Heart left ventricle (tissue), 16 donors: ENCODE data around the gene AKT1. TPM values are rescaled to one million over a fixed set of nuclear protein-coding genes. Genes with fewer than 3 reads are reported as not detected.

ENCODE experiments used
- ATAC-seq, 4 donors: fragments of 200-7000 bp; cut with Tn5 transposase; one replicate each; pipeline ENCODE4 v1.9.1; 2020 to 2022; ENCODE audit warnings: moderate library complexity in 4 of 4, mild to moderate bottlenecking in 3 of 4, moderate number of reproducible peaks in 1 of 4
- DNase-seq, 5 donors: peaks; one replicate each; pipeline ENCODE4 v3.0.0-alpha.2; 2020
- H3K27ac ChIP-seq, 12 donors: fragments of 200-600 bp; sonication (generic) in 4 of 12; one replicate each; pipeline versions ENCODE4 v1.5.0 to v1.8.0; 2016 to 2022; ENCODE audit warnings: mild to moderate bottlenecking in 2 of 12
- H3K27me3 ChIP-seq, 9 donors: fragments of 200-600 bp; sonication (generic) in 2 of 9; one replicate each; pipeline versions ENCODE4 v1.5.1 to v1.8.0; 2016 to 2022; ENCODE audit warnings: mild to moderate bottlenecking in 3 of 9
- H3K36me3 ChIP-seq, 9 donors: fragments of 200-600 bp; sonication (generic) in 2 of 9; one replicate each; pipeline versions ENCODE4 v1.5.0 to v1.8.0; 2018 to 2022; ENCODE audit warnings: mild to moderate bottlenecking in 2 of 9
- H3K4me1 ChIP-seq, 12 donors: fragments of 200-600 bp; sonication (generic) in 4 of 12; one replicate each; pipeline versions ENCODE4 v1.5.0 to v1.8.0; 2016 to 2022; ENCODE audit warnings: mild to moderate bottlenecking in 3 of 12
- H3K4me3 ChIP-seq, 12 donors: fragments of 200-600 bp; sonication (generic) in 4 of 12; one replicate each; pipeline versions ENCODE4 v1.5.0 to v1.8.0; 2017 to 2022; ENCODE audit warnings: mild to moderate bottlenecking in 9 of 12, moderate library complexity in 4 of 12
- H3K9me3 ChIP-seq, 12 donors: fragments of 200-600 bp; sonication (generic) in 4 of 12; one replicate each; pipeline versions ENCODE4 v1.5.0 to v1.8.0; 2016 to 2022; ENCODE audit warnings: mild to moderate bottlenecking in 1 of 12
- POLR2A ChIP-seq, 2 donors: fragments of 450-650 bp; IDR thresholded peaks; one replicate each; pipeline ENCODE4 v1.6.1; 2017; ENCODE audit warnings: antibody characterized with exemption in 2 of 2, mild to moderate bottlenecking in 2 of 2, moderate library complexity in 2 of 2
- WGBS, 4 donors: extraction: QIAGEN DNeasy Blood & Tissue Kit in 2 of 4; methylation state at CpG; one replicate each; pipeline versions ENCODE4 v1.1.5 to v1.1.7; 2013 to 2018; 5-methylcytosine and 5-hydroxymethylcytosine counted together
- intact Hi-C, 10 donors: fragments of 100-400 bp; cut with DNase I; formaldehyde crosslinking; loops; one replicate each; pipeline versions ENCODE4 v1.11.1 to v1.14.2; 2022
- polyA plus RNA-seq, 2 donors: library from polyadenylated mRNA; stranded (reverse); fragments of 200-250 nt; gene quantifications; one replicate each; pipeline ENCODE4 v1.2.3, GENCODE V29; 2013
- total RNA-seq, 9 donors: library from RNA; depleted of rRNA in 2 of 9; stranded (reverse); fragments of >200 nt in 2 of 9; fragmentation: NEBNext Ultra II Directional in 3 of 9; extraction: Animal tissue kit (Norgen Biotek cat#: 25700) in 3 of 9; gene quantifications; one replicate each; pipeline versions ENCODE4 v1.1.0 to v1.2.4, GENCODE V29; 2016 to 2023
- TF ChIP-seq, protein P1 (sequence below), 12 donors: fragments of 200-600 bp; sonication (generic) in 4 of 12; IDR thresholded peaks; one replicate each; pipeline versions ENCODE4 v1.5.0 to v1.8.0; 2018 to 2022; ENCODE audit warnings: antibody characterized with exemption in 12 of 12, mild to moderate bottlenecking in 5 of 12
- donor health status: ischemic (EF 13 %, LVEDD 7.1; RV severe dilation, severe dysfunction).
- donor health status: healthy with polysubstance abuse.
- donor health status: DM: no; HTN: yes; CAD: no.
- donor health status: DM: no; HTN: no; CAD: no.
- donor health status: ischemic (EF 25% LVEDD 6.9; RV normal size, moderate dysfunction).
- donor health status: ischemic (EF 25% LVEDD 5.7; RV mildly dilated, moderate dysfunction).
- donor health status: healthy.
- donor health status: DM: yes; HTN: yes; CAD: no.
- donor health status: ischemic (EF 35%, LVEDD 5.7; RV mildly dilated, moderate dysfunction).
- donor health status: nonischemic (EF 11% LVEDD 7.7; RV severe dilation, severe dysfunction).
- donor health status: DM: yes; HTN: yes; CAD: no.
- donor health status: PGD.
- donor health status: ischemic (EF 29% LVEDD 5.4; RV normal size, mild dysfunction).
- donor health status: nonischemic (EF 23%, LVEDD 6.1; RV moderate dilation, normal function).

The AKT1 gene
- total and polyA plus RNA-seq, 11 donors: 108 to 173 (median 135) TPM

GRCh38 chr14:104775073-104775489 is 20.5 kb downstream of the AKT1 start:
- intact Hi-C loops: no loop called here
- no peak for ATAC-seq
- Histone ChIP-seq H3K4me3 (no peak overlapping the region), H3K9me3 (peaks cover 0 to 6% (median 0%) of the 10 kb centered on the region in 12 donors), H3K36me3 (peaks cover 0 to 79% (median 57%) of the 10 kb centered on the region in 9 donors), H3K27ac (no peak overlapping the region), H3K27me3 (no peaks in the 10 kb centered on the region), H3K4me1 (no peaks in the 10 kb centered on the region)
- DNase-seq: no peak
- 88 to 93% (median 92%) methylated on average over 10 to 13 of the region's 13 CpGs for WGBS, 4 donors
- no peak for TF ChIP-seq POLR2A (IDR thresholded peaks at IDR 0.05)
- TF ChIP-seq, protein P1, sequence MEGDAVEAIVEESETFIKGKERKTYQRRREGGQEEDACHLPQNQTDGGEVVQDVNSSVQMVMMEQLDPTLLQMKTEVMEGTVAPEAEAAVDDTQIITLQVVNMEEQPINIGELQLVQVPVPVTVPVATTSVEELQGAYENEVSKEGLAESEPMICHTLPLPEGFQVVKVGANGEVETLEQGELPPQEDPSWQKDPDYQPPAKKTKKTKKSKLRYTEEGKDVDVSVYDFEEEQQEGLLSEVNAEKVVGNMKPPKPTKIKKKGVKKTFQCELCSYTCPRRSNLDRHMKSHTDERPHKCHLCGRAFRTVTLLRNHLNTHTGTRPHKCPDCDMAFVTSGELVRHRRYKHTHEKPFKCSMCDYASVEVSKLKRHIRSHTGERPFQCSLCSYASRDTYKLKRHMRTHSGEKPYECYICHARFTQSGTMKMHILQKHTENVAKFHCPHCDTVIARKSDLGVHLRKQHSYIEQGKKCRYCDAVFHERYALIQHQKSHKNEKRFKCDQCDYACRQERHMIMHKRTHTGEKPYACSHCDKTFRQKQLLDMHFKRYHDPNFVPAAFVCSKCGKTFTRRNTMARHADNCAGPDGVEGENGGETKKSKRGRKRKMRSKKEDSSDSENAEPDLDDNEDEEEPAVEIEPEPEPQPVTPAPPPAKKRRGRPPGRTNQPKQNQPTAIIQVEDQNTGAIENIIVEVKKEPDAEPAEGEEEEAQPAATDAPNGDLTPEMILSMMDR (IDR thresholded peaks at IDR 0.05): no peak

- WGBS, 4 donors: 86 to 92% (median 88%) methylated on average over 9 to 20 of the region's 20 CpGs
- Histone ChIP-seq H3K9me3 (peaks cover 0 to 6% (median 0%) of the 10 kb centered on the region in 12 donors), H3K4me3 (no peak overlapping the region), H3K4me1 (no peaks in the 10 kb centered on the region), H3K27me3 (no peaks in the 10 kb centered on the region), H3K36me3 (peaks cover 0 to 79% (median 59%) of the 10 kb centered on the region in 9 donors), H3K27ac (no peak overlapping the region)
- ATAC-seq (no peak), DNase-seq (no peak)
- intact Hi-C loops: no loop called here
- TF ChIP-seq, protein P1 (IDR thresholded peaks at IDR 0.05): no peak
- TF ChIP-seq POLR2A (IDR thresholded peaks at IDR 0.05): no peak
Measured at GRCh38 chr14:104774453-104775072, 21.0 kb downstream of the AKT1 start.

GRCh38 chr14:104773505-104774452 is 21.8 kb downstream of the AKT1 start:
- ATAC-seq (no peak), DNase-seq (no peak)
- H3K36me3 ChIP-seq: peaks cover 0 to 74% (median 55%) of the 10 kb centered on the region in 9 donors

More at GRCh38 chr14:104773505-104774452, 21.8 kb downstream of the AKT1 start:
- Histone ChIP-seq H3K4me3 (no peak overlapping the region), H3K4me1 (peaks cover 0 to 5% (median 3%) of the 10 kb centered on the region in 12 donors), H3K9me3 (peaks cover 0 to 6% (median 0%) of the 10 kb centered on the region in 12 donors), H3K27ac (no peak overlapping the region), H3K27me3 (no peaks in the 10 kb centered on the region)
- intact Hi-C loops: loop anchor here in 1 of 10 donors (2.0 kb wide), 1 partner anchor 51 kb away; no protein-coding TSS in a partner anchor
- 85 to 89% (median 88%) methylated on average over 39 to 46 of the region's 46 CpGs for whole genome bisulfite sequencing, 4 donors
- no peak for TF ChIP-seq POLR2A (IDR thresholded peaks at IDR 0.05)
- TF ChIP-seq, protein P1 (IDR thresholded peaks at IDR 0.05): no peak
